NCI-H748 (cell line): Measurements from ENCODE around the gene SIGMAR1.

Source experiments
- DNase-seq: peaks from one replicate; lab custom pipeline; 2025; ENCODE audit not compliant: unreplicated experiment; lab: John Stamatoyannopoulos, UW

SIGMAR1 gene

DNA sequence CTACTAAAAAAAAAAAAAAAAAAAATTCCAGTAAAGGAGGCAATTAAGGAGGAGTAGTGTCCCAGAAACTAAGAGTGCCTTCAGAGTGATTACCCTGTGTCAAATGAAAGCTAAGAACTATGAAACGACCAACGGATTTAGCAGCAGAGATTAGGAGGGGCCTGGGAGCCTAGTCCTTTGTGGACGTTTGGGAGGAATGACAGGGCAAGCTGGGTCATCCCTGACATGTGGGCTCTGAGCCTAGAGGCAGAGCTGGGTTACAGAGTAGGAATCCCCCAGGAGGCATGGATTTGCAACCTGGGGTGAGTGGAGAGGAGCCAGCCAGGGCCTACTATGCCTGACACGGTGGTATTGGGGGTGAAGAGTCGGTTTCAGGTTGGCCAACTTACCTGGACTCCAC is 4.4 kb downstream of the SIGMAR1 start:
- DNase-seq: no peak

DNA sequence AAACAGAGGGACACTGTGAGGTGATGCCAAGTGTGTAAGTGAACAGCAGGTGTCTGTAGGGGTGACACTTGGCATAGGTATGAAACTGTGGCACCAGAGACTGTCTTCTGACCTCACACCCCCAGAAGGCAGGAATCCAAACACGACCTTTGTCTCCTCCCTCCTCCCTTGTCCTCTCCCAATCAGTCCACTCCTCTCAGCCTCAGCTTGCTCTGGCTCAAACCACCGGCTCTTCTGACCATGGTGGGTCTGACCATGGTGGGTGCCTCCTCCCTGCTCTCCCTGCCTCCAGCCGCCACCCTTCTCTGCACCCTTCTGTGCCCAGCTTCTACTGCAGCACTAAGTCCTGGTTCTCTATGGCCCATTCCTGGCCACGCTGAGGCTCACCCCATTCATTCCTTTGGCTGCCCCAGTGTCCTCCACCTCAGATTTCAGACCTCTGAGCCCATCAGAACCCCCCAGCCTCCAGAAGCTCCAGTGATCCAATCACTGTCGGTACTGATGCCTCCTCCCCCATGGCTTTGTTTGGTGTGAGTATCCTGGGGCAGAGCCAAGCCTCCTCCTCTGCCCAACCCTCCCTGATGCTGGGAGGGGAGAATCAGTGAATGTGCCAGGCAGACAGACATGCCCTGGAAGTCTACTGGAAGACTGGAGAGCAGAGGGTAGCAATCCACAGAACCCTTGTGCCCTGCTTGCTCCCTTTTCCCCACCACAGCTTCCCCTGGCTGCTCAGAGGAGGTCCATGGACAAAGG is 7.0 kb downstream of the SIGMAR1 start:
- DNase-seq: no peak

- no peak for DNase-seq
Measured at GRCh38 chr9:34629491-34629808, 8.1 kb downstream of the SIGMAR1 start.

DNA sequence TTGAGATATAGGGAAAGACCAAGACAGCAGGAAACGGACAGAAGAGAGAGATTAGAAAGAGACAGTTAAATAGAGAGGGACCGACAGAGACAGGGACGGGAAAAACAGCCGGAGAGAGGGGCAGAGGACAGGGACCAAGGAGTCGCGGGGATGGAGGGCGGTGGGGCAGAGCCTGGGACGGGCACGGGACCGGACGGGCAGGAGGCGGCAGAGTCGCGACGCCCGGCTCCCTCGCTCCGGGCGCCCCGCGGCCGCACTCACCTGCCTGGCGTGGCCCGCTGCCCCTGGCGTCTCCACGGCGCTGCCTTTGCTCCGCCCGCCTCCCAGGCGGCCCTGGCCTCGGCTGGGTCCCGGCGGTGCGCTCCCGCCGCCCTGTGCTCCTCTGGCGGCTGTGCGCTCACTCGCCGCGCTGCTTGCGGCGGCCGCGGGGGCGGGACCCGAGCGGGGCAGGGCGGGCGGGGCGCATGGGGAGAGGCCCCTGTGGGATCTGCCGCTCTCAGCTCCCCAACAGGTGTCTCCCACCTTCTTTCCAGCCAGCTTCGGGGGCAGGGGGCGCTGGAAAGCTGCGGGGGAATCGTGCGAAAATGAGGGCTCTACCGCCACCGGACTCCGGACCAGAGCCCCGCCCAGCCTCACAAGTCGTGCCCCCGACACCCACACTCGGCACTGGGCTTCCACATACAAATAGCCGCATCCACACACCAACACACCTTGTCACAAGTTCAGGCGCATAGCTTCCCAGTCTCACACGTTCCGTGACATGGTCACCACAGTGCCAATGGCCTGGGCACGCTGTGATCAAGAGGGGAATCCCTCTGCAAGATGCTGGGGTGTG is 8.7 kb downstream of the SIGMAR1 start, which contains the start of gene ARID3C:
ARID3C (minus strand) TSS at position 411 of the 835 bp plus-strand sequence. CDS start 1,052 bp downstream, outside the sequence.
- peak; percentile 68 for DNase-seq

- no peak for DNase-seq
Measured at GRCh38 chr9:34627716-34628655, 9.6 kb downstream of the SIGMAR1 start.

GRCh38 chr9:34625186-34625486 is 12.5 kb downstream of the SIGMAR1 start:
- no peak for DNase-seq

DNA sequence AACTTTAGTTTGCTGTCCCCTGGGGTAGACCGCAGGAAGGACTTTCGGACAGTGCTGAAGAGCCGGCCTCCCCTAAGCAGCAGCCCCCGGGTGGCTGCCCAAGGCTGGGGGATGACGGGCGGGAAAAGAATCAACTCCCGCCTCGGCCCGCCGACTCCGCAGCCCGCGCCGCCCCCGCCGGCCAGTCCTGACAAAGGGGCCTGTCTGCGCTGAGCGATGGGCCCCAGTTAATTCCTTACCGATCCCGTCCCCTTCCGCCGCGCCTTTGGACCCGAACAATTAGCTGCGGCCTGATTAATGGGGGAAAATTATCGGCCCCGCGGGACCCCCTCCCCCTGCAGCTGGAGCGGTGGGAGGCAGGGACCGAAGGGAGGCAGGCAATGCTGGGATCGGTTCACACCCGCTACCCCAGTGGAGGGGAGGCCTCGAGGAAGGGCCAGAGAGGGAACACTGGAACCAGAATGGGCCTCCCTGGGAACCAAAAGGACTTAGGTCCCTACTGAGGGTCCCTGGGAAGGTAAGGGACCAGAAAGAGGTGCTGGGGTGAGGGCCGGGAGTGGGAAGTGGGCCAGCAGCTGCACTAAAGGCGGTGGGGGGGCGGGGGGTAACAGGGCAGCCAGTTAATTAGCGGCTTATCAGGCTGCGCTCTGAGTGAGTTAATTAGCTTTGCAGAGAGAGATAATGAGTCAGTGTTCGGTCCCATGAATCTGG is 13.0 kb downstream of the SIGMAR1 start:
- no peak for DNase-seq

- DNase-seq: no peak
Measured at GRCh38 chr9:34623374-34624235, 14.0 kb downstream of the SIGMAR1 start.

DNA sequence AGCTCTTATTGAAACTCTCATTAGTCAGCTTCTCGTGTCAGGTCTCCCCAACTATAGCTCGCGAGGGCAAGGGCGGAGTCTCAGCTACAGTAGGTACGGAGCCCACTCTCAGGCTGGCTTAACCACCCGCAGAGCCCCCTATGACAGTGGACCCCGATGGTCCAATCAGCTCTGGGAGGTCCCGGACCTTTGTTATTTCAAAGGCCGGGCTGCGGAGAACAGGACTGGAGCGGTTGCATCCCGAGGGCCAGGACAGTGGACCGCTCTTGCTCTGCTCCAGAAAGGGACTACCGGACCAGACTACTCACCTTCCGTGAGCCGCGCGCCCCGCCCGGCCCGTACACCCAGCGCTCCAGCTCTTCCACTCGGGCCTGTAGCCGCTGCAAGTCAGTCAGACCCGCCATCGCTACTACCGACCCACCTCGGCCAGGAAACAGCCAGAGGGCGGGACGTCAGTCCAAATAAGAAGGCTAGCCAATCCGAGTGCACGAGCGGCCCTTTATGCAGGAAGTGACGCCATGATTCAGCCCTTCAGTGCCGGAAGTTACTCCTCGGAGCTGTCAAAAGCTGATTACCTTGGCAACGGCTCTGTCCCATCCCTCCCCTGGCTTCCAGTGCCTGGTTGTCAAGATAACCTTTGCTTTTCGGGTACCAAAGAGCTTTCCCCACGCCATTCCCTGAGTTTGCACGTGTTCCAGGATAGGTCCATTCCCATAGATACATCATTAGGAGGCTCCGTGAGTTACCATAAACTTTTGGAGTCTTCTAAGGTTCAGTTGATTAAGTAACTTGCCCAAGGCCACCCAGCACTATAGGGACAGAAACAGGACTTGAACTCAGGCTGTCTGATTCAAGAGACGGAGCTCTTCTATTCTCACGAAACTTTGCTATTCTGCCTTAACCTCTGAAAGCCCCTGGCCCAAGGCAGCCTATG is 17.3 kb downstream of the SIGMAR1 start, which contains the start of gene DCTN3:
DCTN3 (minus strand) TSS at position 435 of the 934 bp plus-strand sequence; CDS start at position 404, 31 bp downstream.
- peak; percentile 97 for DNase-seq

GRCh38 chr9:34615132-34615531 is 22.5 kb downstream of the SIGMAR1 start:
- no peak for DNase-seq

DNA sequence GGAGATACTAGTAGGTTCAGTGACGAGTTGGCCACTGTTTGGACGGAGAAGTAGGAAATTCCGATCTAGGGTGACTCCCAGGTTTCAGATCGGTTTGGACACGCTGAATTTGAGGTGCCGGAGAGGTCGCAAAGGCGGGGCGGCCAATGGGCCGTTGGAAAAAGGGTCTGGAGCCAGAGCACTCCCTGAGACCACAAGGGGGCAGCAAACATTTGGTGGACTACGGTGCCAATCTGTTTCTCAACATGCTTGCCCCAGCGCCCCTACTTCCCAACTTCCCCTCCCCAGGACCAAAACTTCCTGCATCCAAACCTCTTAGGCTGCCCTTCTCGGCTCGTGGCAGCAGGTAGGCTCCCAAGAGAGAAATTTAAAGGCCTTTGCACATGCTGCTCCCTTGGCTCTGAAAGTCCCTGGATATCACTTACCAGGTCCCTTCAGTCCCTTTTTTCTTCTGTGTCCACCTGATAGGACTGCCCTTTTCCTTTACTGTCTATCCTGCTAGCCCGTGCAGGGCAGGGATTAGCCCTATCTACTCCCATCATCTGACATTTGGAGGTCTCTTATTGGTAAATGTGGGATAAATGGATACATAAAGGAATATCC is 24.7 kb downstream of the SIGMAR1 start:
- peak; percentile 83 for DNase-seq

DNA sequence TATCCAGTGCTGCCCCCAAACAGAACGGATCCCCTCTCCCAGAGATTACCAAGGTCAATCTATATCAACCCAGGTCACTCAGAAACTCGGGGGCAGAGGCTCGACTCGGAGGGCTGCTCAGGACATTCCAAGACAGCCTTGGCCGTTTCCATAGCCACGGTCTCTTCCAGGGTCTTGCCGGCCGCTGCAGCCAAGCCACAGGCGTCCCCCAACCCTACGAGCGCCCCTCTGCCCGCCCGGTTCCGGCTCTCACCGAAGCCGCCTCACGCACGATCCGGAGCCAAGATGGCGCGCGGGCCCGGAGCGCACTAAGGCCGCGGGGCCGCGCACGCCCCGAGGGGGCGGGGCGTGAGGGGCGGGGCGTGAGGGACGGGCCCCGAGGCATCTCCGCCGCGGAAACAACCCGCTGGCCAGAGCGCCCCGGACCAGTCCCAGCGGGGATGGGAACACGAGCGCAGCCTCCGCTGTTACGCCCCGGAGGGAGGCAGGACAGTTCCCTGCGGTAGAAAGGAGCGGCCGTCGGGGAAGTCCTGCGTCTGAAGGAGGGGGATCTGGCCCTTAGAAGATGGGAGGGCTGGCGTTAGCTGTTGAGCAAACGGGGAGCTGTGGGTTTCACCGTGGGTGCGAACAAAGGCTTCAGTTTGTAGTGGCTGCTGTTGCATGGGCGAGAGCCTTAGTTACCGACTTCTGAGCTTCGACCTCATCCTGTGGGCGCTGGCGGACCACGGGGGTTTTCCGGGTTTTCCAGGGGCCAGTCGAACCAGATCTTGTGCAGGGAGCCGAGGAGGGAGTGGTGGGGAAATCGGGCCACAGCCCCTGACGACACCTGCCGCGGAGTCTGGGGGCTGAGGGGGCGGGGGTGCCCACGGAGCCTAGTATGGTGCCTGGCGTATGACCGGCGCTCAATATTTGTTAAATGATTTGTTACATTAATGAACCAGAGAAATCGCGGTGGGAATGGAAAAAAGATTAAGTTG is 25.5 kb downstream of the SIGMAR1 start, which contains the start of gene RPP25L:
RPP25L (minus strand) TSS at position 287 of the 977 bp plus-strand sequence. CDS start 801 bp downstream, outside the sequence.
- DNase-seq: peak; percentile 89

DNA sequence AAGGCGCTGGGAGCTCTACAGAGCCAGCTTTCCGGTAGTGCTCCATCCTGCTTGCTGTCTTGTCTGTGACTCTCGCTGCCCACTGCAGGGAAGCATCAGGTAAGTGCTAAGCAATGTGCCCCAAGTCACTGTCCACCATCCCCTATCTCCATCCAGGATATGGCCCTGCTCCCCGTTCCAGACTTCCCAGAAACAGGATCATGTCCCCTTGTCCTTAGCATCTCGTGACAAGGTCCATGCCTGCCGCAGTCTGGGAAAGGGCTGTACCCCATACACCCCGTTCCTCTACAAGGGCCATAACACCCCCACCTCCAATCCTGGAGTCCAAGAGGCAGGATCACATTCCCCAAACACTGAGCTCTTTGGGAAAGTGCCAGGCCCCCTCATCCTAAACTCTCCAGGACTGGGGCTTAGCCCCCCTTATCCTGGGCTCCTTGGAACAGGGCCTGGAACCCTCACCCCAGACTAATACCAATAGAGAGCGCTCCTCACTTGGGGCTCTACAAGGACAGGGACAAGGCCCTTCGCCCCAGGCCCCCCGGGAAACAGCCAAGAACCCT is 26.3 kb downstream of the SIGMAR1 start:
- peak; percentile 40 for DNase-seq

- DNase-seq: no peak
Measured at GRCh38 chr9:34610434-34611206, 27.0 kb downstream of the SIGMAR1 start.

DNA sequence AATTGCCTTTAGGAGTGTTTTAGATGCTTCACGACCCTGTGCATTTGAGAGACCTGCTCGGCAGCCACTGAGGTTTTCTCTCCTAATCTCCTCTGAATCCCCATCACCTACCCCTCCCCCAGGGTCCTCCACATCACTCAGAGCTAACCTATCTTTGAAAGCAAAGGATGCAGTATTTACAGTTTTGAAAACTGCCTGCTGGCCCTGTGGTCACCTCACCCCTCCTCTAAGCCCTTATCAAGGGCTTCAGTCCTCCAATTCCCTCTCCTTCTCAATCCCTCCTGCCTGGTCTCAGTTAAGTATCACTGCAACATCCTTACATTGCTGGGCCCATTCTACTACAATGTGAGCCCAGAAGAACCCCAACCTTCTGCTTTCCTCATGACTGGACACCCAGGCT is 30.3 kb downstream of the SIGMAR1 start:
- DNase-seq: no peak

GRCh38 chr9:34606905-34607304 is 30.7 kb downstream of the SIGMAR1 start:
- DNase-seq: no peak
